HG03571 (cell line): ENCODE measurements around the gene ZFAND2A.
"Not testable (repeated sequence)": the region's sequence is repeated elsewhere in the genome, so short reads cannot be mapped to it uniquely, and the experiment has no call there.

ENCODE experiments used
- ATAC-seq: cut with Tn5 transposase; IDR thresholded peaks from one replicate; pipeline ENCODE4 v1.9.1; 2021; ENCODE audit not compliant: unreplicated experiment

ZFAND2A gene

GRCh38 chr7:1159891-1160669, at the start of gene ZFAND2A:
ZFAND2A (minus strand) TSS chr7:1160196; CDS start chr7:1158212, 1,984 bp downstream.
- peak; percentile 91 for ATAC-seq

GRCh38 chr7:1209097-1209496, 49.1 kb upstream of the ZFAND2A start:
- no peak for ATAC-seq

GRCh38 chr7:1205742-1206141, 45.7 kb upstream of the ZFAND2A start:
- ATAC-seq, result not testable (repeated sequence)

GRCh38 chr7:1204460-1205140, 44.6 kb upstream of the ZFAND2A start:
- no peak for ATAC-seq

GRCh38 chr7:1202914-1203313, 42.9 kb upstream of the ZFAND2A start:
- not testable (repeated sequence) for ATAC-seq

GRCh38 chr7:1201916-1202315, 41.9 kb upstream of the ZFAND2A start:
- ATAC-seq, result no peak

- ATAC-seq, result no peak
Measured at GRCh38 chr7:1200045-1200444, 40.0 kb upstream of the ZFAND2A start.

- ATAC-seq, result no peak
Measured at GRCh38 chr7:1197997-1198625, 38.1 kb upstream of the ZFAND2A start.

- no peak for ATAC-seq
Measured at GRCh38 chr7:1196950-1197349, 37.0 kb upstream of the ZFAND2A start.

GRCh38 chr7:1196441-1196840, 36.4 kb upstream of the ZFAND2A start:
- ATAC-seq, result not testable (repeated sequence)

- no peak for ATAC-seq
Measured at GRCh38 chr7:1193593-1194424, 33.8 kb upstream of the ZFAND2A start.

- no peak for ATAC-seq
Measured at GRCh38 chr7:1192171-1192676, 32.2 kb upstream of the ZFAND2A start.

- no peak for ATAC-seq
Measured at GRCh38 chr7:1189986-1190772, 30.2 kb upstream of the ZFAND2A start.

- ATAC-seq, result no peak
Measured at GRCh38 chr7:1188720-1189294, 28.8 kb upstream of the ZFAND2A start.

GRCh38 chr7:1187127-1187526, 27.1 kb upstream of the ZFAND2A start:
- no peak for ATAC-seq

GRCh38 chr7:1181640-1182039, 21.6 kb upstream of the ZFAND2A start:
- no peak for ATAC-seq

- ATAC-seq, result no peak
Measured at GRCh38 chr7:1181031-1181430, 21.0 kb upstream of the ZFAND2A start.

GRCh38 chr7:1176891-1177373, 16.9 kb upstream of the ZFAND2A start:
- ATAC-seq, result no peak
